ENCODE measurements around the gene MKRN1. TPM values are rescaled to one million over a fixed set of nuclear protein-coding genes. Genes with fewer than 3 reads are reported as not detected.
"Not testable (repeated sequence)": the region's sequence is repeated elsewhere in the genome, so short reads cannot be mapped to it uniquely, and the experiment has no call there.

The MKRN1 gene
- total RNA-seq, 4 donors from 2014 or later = 66.6 to 122 (median 87.5) TPM

GRCh38 chr7:140509789-140510188 is 30.5 kb upstream of the MKRN1 start:
- no peak for TF ChIP-seq POLR2AphosphoS5 (IDR thresholded peaks at IDR 0.05)
- TF ChIP-seq POLR2A (IDR thresholded peaks at IDR 0.05) = no peak
- TF ChIP-seq, protein P1, sequence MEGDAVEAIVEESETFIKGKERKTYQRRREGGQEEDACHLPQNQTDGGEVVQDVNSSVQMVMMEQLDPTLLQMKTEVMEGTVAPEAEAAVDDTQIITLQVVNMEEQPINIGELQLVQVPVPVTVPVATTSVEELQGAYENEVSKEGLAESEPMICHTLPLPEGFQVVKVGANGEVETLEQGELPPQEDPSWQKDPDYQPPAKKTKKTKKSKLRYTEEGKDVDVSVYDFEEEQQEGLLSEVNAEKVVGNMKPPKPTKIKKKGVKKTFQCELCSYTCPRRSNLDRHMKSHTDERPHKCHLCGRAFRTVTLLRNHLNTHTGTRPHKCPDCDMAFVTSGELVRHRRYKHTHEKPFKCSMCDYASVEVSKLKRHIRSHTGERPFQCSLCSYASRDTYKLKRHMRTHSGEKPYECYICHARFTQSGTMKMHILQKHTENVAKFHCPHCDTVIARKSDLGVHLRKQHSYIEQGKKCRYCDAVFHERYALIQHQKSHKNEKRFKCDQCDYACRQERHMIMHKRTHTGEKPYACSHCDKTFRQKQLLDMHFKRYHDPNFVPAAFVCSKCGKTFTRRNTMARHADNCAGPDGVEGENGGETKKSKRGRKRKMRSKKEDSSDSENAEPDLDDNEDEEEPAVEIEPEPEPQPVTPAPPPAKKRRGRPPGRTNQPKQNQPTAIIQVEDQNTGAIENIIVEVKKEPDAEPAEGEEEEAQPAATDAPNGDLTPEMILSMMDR (IDR thresholded peaks at IDR 0.05) = no peak
- no peak for TF ChIP-seq EP300 (IDR thresholded peaks at IDR 0.05)
- Histone ChIP-seq H3K27me3 (no peaks in the 10 kb centered on the region), H3K4me1 (peaks cover 0 to 39% (median 11%) of the 10 kb centered on the region in 3 donors), H3K36me3 (no peaks in the 10 kb centered on the region), H3K9me3 (no peaks in the 10 kb centered on the region), H3K4me3 (no peak overlapping the region), H3K27ac (peak overlapping the region in 1 of 4 donors; percentile 84)
- 58 to 78% methylated on average over 4 of the region's 5 CpGs for WGBS, 2 donors (ENCODE audit: low coverage in 1 of 2)
- ATAC-seq = no peak

- H3K9me3 ChIP-seq, H3K4me3 ChIP-seq, H3K36me3 ChIP-seq, H3K27me3 ChIP-seq, ATAC-seq: not testable (repeated sequence)
- peaks cover 0 to 33% (median 10%) of the 10 kb centered on the region in 3 donors for H3K4me1 ChIP-seq
- peak overlapping the region; percentile 67 to 84 (median 82) for H3K27ac ChIP-seq
- WGBS, 2 donors (ENCODE audit: low coverage in 1 of 2) = 17 to 59% methylated on average over 1 to 3 of the region's 6 CpGs
Observed at GRCh38 chr7:140507556-140507955, 28.3 kb upstream of the MKRN1 start.

- H3K27ac ChIP-seq = peak overlapping the region; percentile 67 to 84 (median 82)
- ATAC-seq = peak; percentile 91
- H3K36me3 ChIP-seq = no peaks in the 10 kb centered on the region
- no peaks in the 10 kb centered on the region for H3K27me3 ChIP-seq
- 37 to 40% methylated on average over 1 to 4 of the region's 5 CpGs for WGBS, 2 donors (ENCODE audit: low coverage in 1 of 2)
- TF ChIP-seq POLR2AphosphoS5 (IDR thresholded peaks at IDR 0.05) (peak; percentile 31), POLR2A (IDR thresholded peaks at IDR 0.05) (no peak)
- TF ChIP-seq, protein P1 (IDR thresholded peaks at IDR 0.05) = peak in 3 of 4 experiments; percentile 43 to 51 (median 50)
- no peaks in the 10 kb centered on the region for H3K9me3 ChIP-seq
- no peak overlapping the region for H3K4me3 ChIP-seq
- H3K4me1 ChIP-seq = peaks cover 0 to 27% (median 6%) of the 10 kb centered on the region in 3 donors
Observed at GRCh38 chr7:140506788-140507464, 27.6 kb upstream of the MKRN1 start.

DNA sequence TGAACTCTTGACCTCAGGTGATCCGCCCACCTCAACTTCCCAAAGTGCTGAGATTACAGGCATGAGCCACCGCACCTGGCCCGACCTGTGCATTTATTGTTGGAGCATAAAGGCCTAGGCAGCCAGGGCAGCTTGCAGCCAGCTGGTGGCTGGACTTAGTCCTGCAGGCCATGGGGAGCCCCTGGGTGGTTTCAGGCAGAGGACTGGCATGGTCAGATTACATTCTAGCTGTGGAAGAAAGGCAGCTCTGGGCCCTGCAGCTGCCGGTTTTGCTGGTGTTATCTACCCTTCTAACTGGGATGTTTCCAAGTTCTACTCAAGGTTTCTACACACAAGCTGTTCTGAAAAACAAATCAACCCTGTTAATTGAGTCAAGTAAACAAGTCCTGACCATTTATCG is 22.7 kb upstream of the MKRN1 start:
- no peak for ATAC-seq
- Histone ChIP-seq H3K27me3 (no peaks in the 10 kb centered on the region), H3K36me3 (no peaks in the 10 kb centered on the region), H3K4me1 (peaks cover 0 to 10% (median 5%) of the 10 kb centered on the region in 3 donors), H3K27ac (no peak overlapping the region), H3K9me3 (no peaks in the 10 kb centered on the region), H3K4me3 (no peak overlapping the region)
- 100% methylated on average over 1 of the region's 5 CpGs; no CpG with 5 or more reads in 1 of the 2 donors for WGBS, 2 donors (ENCODE audit: low coverage in 1 of 2)
- TF ChIP-seq EP300 (IDR thresholded peaks at IDR 0.05) = no peak
- TF ChIP-seq, protein P1 (IDR thresholded peaks at IDR 0.05) = no peak
- TF ChIP-seq POLR2AphosphoS5 (IDR thresholded peaks at IDR 0.05) = no peak
- TF ChIP-seq POLR2A (IDR thresholded peaks at IDR 0.05) = no peak

- WGBS, 2 donors (ENCODE audit: low coverage in 1 of 2) = no CpG with 5 or more reads among the region's 7 CpGs
- not testable (repeated sequence) for H3K4me1 ChIP-seq, H3K4me3 ChIP-seq, H3K27ac ChIP-seq, H3K9me3 ChIP-seq, H3K27me3 ChIP-seq, ATAC-seq, H3K36me3 ChIP-seq
Observed at GRCh38 chr7:140497807-140498206, 18.5 kb upstream of the MKRN1 start.

GRCh38 chr7:140497241-140497769 is 18.0 kb upstream of the MKRN1 start:
- ATAC-seq = no peak
- Histone ChIP-seq H3K27ac (no peak overlapping the region), H3K36me3 (no peaks in the 10 kb centered on the region), H3K27me3 (no peaks in the 10 kb centered on the region), H3K4me1 (no peaks in the 10 kb centered on the region), H3K4me3 (no peak overlapping the region), H3K9me3 (no peaks in the 10 kb centered on the region)
- TF ChIP-seq, protein P1 (IDR thresholded peaks at IDR 0.05) = no peak
- TF ChIP-seq EP300 (IDR thresholded peaks at IDR 0.05) (no peak), POLR2AphosphoS5 (IDR thresholded peaks at IDR 0.05) (no peak), POLR2A (IDR thresholded peaks at IDR 0.05) (no peak)
- 67 to 71% methylated on average over 4 to 5 of the region's 5 CpGs for WGBS, 2 donors (ENCODE audit: low coverage in 1 of 2)
